Activated T-helper 9 cell treated with anti-CD3 and anti-CD28 coated beads, Interleukin-2, amount 50 U/mL, for 16 hours (primary cell): ENCODE results near the gene RPL29.

Source experiments
- DNase-seq: peaks from one replicate; pipeline ENCODE4 v3.0.0-alpha.2; 2020; ENCODE audit warnings: low read depth

The RPL29 gene

DNA sequence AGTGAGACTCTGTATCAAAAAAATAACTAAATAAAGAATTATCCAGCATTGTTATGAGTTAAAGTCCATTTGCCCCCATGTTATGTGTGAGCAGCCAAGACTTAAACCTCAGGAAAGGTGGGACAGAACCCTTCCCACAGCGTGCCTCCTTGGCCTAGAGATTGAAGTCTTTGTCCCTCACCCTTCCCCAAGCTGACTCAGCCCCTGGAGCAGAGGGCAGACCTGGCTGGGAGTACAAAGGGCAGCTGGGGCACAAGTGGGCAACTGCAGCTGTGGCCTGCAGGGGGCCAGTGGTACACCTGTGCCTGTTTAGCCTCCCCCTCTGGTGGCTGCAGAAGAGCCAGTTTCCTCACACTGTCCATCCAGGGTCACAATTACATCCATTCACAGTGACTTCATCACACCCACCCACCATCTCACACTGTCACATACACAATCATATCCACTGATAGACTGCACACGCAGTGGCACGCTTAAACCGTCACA lies 13.3 kb downstream of the RPL29 start:
- DNase-seq, result no peak

DNA sequence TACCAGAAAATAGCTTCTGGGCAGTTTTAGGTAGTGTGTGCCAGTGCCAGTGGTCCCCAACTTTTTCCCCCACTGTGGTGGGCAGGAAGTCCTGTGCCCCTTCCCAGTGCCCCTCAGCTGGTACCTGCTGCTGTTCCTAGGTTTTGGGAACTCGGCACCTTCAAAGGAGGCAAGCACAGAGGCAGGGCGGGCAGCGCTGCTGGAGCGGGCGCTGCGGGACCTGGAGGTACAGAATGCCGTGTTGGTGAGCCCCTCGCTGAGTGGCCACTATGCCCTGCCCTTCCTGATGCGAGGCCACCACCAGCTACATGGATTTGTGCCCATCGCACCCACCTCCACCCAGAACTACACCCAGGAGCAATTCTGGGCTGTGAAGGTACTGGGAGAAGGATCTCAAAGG lies 15.4 kb downstream of the RPL29 start:
- DNase-seq, result no peak

DNA sequence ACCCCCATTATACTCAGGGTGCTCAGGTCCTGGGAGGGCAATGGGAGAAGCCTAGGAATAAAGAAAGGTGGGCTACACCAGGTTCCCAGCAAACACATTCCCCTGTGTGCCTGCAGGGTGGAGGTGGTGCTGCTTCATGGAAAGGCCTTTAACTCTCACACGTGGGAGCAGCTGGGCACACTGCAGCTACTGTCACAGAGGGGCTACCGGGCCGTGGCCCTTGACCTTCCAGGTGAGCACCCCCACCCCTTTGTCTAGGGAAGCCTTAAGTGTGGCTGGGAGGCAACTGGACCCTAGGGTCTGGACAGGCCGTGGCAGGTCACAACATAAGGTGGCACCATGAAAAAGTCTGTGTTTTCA lies 17.6 kb downstream of the RPL29 start:
- no peak for DNase-seq

DNA sequence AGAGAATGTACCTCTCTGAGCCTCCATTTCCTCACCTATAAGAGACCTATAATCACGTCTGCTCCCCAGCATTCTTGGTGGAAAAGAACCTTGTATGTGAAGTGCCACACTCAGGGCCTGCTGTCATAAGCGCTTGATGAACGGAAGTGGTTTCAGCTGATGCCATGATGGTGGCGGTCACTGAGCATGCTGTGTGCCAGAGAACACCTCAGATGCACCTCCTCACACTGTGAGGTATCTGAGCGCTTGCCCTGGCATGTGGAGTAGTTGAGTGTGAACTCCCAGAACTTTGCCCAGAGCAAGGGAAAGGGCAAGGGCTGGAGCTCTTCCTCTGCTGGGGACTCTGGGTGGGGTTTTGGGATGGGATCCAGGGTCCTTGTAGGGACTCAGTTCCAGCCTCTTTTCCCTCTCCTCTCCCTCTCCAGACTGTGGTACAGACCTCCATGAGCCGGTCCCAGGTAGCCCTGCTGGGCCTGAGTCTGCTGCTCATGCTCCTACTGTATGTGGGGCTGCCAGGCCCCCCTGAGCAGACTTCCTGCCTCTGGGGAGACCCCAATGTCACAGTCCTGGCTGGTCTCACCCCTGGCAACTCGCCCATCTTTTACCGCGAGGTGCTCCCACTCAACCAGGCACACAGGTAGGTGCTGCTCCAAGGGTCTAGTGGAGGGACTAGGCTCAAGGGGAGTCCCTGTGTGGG lies 18.1 kb downstream of the RPL29 start:
- DNase-seq, result no peak

DNA sequence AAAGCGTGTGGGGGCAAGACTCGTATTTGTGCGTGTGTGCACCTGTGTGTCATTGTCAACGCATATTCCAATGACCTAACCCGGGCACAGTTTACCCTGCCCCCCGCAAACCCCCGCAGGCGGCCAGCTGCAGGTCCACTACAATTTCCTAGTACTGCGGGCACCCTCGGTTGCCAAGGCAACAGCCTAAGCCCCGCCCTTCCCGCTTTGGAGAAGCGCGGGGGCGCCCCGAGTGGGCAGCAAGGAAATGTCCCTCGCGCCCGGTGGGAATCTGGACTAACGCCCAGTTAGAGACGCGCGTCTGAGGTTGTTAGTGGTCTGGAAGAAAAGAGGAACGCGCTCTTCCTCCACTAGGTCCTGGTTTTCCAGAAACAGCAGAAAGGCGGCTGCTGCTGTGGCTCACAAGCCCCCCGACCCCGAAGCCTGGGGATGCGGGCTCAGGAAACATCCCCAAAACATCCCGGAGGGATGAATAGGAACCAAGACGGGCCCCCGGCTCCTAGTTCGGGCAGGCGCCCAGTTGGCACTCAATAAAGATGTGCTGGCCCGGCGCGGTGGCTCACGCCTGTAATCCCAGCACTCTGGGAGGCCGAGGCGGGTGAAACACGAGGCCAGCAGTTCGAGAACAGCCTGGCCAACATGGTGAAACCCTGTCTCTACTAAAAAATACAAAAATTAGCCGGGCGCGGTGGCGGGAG lies 19.7 kb downstream of the RPL29 start:
- DNase-seq, result no peak

DNA sequence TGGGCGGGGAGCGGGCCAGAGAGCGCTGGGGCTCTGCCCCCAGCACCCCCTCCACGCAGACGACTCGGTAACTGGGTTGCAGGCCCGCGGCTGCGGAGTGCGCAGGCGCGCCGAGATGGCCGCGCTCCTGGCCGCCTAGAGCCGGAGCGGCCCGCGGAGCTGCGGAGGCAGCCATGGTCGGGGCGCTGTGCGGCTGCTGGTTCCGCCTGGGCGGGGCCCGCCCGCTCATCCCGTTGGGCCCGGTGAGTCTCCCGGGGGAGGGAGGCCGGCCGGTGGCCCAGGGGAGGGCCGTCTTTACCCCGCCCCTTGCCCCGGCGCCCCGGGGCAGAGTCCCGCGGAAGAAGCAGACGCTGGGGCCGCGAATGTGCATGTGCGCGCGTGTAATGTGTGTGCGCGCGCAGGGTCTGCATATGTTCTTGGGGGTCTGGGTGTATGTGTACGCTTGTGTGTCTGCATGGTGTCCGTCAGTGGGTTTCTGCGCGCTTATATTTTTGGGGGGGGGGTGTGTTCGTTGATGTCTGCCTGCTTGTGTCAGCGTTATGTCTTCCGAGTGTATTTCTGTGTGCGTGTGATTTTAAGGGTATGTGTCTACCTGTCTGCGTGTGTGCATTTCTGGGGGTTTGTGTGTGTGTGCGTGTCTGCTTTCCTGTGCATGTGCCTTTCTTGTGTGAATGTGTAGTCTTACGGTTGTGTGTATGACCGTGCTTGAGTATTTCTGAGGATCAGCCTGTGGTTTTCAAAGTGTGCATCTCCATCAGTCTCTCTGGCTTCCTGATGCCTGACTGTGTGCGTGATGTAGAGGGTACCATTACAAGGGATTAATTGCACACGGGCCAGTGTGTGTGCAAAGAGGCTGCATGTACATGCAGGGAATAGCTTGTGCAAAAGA lies 20.5 kb downstream of the RPL29 start, which contains the start of gene ABHD14A:
Gene ABHD14A (plus strand): TSS at position 102 of the 889 bp plus-strand sequence. CDS start 72 bp downstream, at position 174.
- DNase-seq, result peak; percentile 64

DNA sequence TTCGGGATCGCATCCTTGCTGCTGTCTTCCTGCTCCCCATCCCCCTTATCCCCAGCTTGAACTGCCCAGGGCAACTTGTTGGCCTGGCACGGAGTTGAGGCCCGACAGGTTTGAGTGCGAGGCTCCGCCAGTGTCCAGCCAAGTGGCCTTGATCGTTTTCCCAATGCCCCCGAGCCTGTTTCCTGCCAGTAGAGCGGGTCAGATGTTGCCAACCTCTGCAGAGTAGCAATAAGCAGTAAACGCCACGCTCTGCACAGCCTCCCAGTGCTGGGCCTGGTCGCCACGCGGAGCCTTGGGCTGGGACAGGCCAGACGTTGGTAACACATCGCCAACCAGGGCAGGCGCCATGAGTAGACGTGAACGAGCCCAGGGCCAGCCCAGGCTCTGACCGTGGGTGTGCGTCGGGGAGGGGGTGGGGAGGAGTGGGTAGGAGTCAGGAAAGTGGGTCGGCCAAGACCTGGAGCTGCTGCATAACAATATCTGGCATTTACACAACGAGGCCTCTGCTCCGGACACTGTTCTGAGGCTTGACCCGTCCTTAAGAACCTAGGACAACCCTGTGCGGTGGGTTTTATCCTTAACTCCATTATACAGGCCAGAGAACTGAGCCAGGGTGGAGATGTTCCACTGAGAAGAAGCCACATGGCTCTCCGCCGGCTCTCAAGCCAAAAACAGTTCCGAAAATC lies 21.3 kb downstream of the RPL29 start:
- DNase-seq, result no peak

DNA sequence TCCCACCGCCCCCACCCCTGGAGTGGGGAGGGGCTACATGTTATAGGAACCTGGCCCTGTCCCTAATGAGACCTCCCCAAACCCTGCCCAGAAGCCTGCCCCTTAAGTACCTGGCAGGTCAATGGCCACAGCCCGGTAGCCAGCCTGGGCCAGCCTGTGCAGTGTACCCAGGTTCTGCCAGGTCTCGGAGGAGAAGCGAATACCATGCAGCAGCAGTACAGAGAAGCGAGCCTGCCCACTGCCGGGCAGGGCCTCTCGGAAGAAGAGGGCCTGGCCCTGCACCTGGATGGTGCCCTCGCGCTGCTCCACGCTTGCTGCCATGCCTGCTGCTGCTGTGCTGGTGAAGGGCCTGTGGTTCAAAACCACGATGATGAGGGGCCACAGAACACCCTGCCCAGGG lies 24.3 kb downstream of the RPL29 start:
- no peak for DNase-seq

DNA sequence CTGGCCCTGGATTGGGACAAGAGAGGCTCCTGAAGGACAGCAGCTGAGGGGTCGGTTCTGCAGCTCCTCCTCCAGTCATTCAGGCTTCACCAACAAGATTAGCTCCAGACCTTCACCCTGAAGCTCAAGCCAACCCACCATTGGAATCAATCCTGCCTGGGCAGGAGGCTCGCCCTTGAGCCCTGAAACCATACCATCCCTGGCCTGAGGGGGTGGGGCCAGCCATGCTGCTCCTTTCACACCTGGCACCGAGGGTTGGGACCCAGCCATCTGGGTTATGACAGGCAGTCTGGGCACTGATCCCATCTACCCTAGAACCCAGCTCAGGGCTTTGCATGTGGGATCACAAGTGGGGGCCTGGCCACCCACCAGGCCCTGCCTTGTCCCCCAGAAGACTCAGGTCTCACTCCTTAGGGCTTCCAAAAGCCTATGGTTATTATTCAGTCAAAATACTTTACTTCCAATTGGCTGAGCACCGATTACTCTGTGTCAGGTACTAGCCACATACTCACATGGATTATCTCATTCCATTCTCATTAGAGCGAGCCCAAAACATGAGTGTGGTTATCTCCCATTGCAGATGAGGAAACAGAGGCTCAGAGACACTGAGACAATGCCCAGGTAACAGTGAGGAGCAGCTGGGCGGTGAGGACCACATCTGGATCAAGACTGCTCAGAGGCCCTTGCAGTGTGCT lies 24.9 kb downstream of the RPL29 start:
- no peak for DNase-seq

DNA sequence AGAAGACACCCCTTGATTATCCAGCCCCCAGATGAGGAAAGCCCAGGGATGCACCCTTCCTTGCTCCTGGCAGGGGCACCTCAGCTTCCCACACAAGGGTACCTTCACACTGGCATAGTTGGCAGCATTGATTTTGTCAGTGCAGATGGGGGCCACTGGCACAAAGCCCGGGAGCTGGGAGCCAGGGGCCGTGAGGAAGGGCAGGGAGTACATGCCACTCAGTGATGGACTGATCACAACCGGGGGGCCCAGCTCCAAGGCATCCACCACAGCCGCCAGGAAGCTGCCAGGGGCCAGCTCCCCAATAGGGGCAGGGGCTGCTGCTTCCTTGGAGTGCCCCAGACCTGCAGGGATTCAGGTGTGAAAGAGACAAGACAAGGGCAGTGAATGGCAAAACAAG lies 25.9 kb downstream of the RPL29 start:
- DNase-seq, result no peak

DNA sequence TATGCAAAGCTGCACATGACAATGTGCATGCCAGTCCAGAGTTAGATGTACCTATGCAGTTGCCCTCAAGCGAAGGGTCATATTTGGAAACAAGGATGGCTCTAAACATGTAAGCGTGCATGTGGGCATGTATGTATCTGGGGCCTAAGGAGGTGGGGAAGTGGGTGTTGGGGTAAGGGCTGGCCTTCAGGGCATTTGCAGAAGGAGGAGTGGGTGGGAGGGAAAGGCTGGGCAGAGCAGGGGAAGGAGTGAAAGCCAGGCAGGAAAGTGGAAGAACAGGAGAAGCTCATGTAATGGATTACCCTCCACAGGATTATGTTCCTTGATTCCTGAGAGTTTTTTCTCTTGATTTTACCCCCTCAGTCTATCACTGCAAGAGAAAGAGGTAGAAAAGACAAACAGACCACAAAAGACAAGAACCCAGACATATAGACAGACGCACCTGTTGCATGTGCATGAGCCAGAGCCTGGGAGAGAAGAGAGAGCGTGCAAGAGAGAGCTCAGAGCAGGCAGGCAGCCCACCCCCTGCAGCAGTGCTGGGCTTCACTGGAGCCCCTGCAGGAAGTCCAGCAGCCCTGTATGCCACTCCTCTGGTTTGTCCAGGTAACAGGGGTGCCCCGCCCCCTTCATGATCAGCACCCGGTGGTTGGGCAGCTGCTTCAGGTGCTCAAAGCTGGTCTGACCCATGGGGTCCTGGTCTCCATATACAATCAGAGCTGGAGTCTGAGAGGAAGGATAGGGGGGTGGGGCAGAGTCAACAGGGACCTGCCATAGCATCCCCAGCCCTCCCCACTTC lies 26.6 kb downstream of the RPL29 start:
- DNase-seq, result no peak

DNA sequence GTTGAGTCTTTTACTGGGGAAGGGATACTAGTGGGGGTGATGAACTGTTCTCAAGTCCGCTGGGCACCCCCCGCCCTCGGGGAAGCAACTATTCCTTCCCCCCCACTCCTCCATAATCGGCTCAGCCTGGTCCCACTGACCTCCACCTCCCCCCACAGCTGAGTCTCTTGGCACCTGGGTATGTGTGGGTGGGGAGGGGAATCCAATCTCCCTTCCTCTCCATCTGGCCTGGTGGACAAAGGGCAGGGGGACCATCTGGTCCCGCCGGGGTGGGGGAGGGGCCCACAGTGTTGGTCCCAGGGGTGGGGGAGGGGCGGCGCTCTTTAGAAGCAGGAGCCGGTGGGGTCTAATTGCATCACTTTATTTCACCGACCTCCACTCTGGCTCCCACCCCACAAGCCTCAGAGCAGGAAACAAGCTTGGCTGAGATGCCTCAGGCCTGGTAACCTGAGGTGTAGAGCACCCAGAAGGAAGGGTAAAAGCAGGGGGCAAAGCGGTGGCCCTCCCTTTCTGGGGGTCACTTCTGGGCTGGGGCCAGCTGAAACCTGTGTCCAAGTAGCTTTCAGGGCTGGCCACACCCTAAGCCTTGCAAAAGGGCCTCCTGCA lies 27.4 kb downstream of the RPL29 start:
- no peak for DNase-seq

DNA sequence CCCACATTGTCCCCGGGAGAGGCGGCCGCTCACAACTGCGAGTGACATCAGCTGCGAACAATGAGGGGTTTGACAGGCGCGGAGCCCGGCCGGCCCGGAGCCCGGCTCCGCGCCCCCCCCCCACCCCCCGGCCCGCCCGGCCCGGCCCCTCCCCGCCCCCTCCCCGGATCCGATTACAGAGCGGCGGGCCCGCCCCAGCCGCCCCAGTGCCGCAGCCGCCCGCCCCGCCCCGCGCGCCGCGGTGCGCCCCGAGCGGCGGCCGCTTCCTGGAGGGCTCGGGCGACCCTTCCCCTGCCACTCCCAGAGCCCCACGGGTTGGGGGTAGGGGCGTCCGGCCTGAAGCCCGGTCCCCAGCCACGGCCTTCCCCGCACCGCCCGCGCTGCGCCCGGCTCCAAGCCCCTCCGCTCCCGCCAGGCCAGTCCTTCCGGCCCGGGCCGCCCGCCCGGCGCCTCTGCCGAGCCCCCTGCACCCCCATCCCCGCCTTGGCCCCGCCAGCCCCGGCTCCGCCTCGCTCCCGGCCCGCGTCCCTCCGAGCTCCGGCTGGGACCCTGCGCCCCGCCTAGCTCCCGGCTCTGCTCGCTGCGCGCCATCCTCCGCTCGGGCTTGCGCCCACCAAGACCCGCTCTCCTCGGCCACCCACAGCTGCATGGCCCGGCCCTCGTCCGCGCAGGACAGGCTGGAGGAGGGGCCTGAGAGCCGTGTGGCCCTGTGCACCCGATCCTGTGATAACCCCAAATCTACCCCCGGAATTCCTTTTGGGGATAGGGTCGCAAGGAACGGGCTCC lies 28.1 kb downstream of the RPL29 start, which contains the start of gene PCBP4:
Gene PCBP4 (minus strand): TSS at position 71 of the 786 bp plus-strand sequence. CDS start 6,214 bp downstream, outside the sequence.
- DNase-seq, result peak; percentile 27

DNA sequence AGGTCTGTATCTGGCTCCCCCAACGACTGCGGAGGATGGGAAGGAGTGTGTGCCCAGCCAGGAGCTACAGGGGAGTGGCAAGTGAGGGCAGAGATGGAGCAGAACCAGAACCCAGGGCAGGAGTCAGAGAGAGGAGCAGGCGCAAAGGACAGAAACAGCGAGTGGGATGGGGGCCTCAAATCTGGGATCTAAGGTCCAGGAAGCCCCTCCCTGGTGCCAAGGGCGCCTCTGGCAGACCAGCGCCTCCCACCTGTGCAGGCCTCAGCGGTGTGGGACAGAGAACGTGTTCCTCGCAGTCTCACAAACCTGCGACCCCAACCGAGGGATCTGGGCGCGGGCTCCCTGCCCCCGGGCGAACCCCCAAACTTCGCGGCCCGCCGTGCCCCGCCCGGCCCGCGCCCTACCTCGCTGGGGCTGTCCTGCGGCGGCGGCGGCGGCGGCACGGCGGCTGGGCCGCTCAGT lies 28.7 kb downstream of the RPL29 start:
- no peak for DNase-seq

DNA sequence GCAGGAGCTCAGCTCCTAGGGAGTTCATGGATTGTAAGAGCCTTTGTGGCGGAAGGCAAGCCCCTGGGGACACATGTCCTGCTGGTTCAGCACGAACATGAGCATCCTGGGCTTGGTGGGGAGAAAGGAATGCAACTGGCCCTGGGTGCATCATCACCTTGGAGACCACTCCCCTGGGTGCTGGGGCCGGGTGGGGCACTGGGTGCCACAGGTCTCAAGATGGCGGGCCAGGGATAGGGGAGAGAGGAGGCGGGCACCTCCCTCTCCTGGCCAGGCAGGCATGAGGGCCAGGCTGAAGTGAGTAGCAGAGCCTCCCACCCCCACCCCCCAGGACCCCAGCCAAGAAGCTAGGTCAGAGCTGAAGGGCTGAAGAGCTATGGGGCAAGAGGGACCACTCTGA lies 29.2 kb downstream of the RPL29 start:
- no peak for DNase-seq

DNA sequence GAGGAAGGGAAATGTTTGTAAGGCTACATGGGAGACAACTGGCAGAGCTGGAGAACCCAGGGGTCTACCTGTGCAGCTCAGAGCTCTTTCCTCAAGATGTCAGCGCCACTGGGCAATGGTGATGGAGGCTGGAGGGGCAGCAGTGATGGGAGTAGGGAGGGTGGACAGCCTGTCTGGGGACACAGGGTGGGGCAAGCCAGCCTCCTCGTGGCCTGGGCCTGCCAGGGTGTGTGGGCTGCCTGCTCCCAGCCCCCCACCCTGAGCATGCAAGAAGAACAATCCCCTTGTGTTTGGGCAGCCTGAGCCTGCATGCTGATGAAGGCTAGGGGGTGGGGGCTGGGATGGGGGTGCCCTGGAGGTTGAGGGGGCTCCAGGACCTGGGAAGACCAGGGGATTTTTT lies 29.7 kb downstream of the RPL29 start:
- DNase-seq, result no peak

DNA sequence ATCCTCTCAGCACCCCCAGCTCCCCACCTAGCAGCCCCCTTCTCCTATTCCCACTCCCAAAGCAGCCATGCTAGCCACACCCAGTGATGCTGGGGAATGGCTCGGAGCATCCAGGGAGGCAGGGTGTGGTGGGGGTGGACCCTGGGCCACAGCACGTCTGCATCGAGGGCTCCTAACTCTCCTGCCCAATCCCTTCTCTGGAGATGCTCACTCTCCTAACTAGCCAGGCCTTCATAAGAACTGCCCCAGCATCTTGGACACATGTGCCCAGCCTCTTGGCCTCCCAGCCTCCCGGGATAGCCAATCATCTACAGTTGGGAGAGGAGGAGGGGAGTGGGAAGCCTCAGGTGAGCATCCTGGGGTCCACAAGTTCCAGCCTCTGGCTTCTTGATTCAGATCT lies 31.2 kb downstream of the RPL29 start:
- no peak for DNase-seq

DNA sequence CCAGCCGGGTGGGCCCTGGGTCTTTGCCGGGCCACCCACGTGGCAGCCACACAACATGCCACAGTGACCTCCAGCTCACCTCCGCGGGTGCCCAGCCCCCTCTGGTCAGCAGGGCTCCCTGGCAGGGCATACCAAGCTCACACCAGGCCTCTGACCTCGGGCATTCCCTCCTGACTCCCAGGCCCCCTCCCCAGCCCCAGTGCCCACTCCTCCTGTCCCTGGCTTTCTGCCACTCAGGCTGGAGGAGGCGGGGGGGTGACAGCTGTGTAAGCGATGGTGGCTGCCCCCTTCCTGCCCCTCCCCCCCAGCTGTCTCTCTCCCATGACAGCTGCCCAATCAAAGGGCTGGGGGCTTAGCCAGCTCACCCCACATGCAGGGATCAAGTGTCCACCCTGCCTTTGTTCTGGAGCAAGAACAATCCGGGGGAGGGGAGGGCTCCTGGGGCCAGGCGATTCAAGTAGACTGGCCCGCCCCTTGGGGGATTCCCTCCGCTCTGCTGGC lies 31.7 kb downstream of the RPL29 start:
- DNase-seq, result no peak
